ENCODE measurements around the gene DSP.

Gene DSP

GRCh38 chr6:7557652-7558051, 16.2 kb downstream of the DSP start:
- ATAC-seq (ENCODE audit: insufficient read depth, low read depth), result no peak
- H3K79me2 ChIP-seq (ENCODE audit: insufficient read depth, low read length), result no peaks in the 10 kb centered on the region

DNA sequence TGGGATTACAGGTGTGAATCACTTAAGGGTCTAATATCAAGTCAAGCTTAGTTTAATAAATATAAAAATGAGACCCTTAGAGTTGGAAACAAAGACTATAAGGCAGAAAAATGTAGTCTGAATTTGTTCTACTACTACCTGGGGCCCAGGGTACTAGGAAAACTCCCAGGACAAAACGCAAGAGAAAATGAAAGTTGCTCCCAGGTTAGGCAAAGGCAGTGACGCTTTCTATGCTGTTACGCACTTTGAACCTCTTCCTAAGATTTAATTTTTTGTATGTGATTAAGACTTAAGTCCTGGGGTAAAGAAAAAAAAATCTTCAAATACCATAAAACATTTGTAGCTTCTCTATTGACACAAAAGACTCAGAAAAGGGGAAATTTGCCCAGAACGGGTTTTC, 17.3 kb downstream of the DSP start:
- no peak overlapping the region for H3K9ac ChIP-seq (ENCODE audit: low read depth, low read length)
- H3K9me3 ChIP-seq (ENCODE audit: insufficient read depth, low read length, severe bottlenecking), result no peaks in the 10 kb centered on the region
- ATAC-seq (ENCODE audit: insufficient read depth, low read depth) (no peak), DNase-seq (no peak)
- no peak overlapping the region for H2AFZ ChIP-seq (ENCODE audit: low read depth, low read length)
- H4K20me1 ChIP-seq (ENCODE audit: insufficient read depth, low read length), result no peaks in the 10 kb centered on the region
- H3K4me3 ChIP-seq (ENCODE audit: low read depth in 1 of 2, low read length in 2 of 2), result no peak overlapping the region
- H3K79me2 ChIP-seq (ENCODE audit: insufficient read depth, low read length), result no peaks in the 10 kb centered on the region
- no peak overlapping the region for H3K27ac ChIP-seq (ENCODE audit: low read length)
- TF ChIP-seq, protein P1, sequence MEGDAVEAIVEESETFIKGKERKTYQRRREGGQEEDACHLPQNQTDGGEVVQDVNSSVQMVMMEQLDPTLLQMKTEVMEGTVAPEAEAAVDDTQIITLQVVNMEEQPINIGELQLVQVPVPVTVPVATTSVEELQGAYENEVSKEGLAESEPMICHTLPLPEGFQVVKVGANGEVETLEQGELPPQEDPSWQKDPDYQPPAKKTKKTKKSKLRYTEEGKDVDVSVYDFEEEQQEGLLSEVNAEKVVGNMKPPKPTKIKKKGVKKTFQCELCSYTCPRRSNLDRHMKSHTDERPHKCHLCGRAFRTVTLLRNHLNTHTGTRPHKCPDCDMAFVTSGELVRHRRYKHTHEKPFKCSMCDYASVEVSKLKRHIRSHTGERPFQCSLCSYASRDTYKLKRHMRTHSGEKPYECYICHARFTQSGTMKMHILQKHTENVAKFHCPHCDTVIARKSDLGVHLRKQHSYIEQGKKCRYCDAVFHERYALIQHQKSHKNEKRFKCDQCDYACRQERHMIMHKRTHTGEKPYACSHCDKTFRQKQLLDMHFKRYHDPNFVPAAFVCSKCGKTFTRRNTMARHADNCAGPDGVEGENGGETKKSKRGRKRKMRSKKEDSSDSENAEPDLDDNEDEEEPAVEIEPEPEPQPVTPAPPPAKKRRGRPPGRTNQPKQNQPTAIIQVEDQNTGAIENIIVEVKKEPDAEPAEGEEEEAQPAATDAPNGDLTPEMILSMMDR (IDR thresholded peaks at IDR 0.05; ENCODE audit: borderline replicate concordance, extremely low read depth, low read length, poor library complexity, severe bottlenecking), result no peak
- TF ChIP-seq EZH2 (IDR thresholded peaks at IDR 0.05; ENCODE audit: borderline replicate concordance, low read depth, low read length, severe bottlenecking), result no peak
- no peak overlapping the region for H3K4me2 ChIP-seq (ENCODE audit: insufficient read depth, low read length)
- H3K36me3 ChIP-seq (ENCODE audit: insufficient read depth, low read length), result no peaks in the 10 kb centered on the region
- H3K27me3 ChIP-seq (ENCODE audit: insufficient read depth, low read length, poor library complexity), result peaks cover 33% of the 10 kb centered on the region
- no peaks in the 10 kb centered on the region for H3K4me1 ChIP-seq (ENCODE audit: insufficient read depth, low read length)

More at GRCh38 chr6:7557652-7558051, 16.2 kb downstream of the DSP start:
- Histone ChIP-seq H3K9me3 (ENCODE audit: insufficient read depth, low read length, severe bottlenecking) (no peaks in the 10 kb centered on the region), H4K20me1 (ENCODE audit: insufficient read depth, low read length) (no peaks in the 10 kb centered on the region), H3K36me3 (ENCODE audit: insufficient read depth, low read length) (no peaks in the 10 kb centered on the region), H3K4me3 (ENCODE audit: low read depth in 1 of 2, low read length in 2 of 2) (no peak overlapping the region), H3K27me3 (ENCODE audit: insufficient read depth, low read length, poor library complexity) (peaks cover 36% of the 10 kb centered on the region), H3K27ac (ENCODE audit: low read length) (no peak overlapping the region), H3K9ac (ENCODE audit: low read depth, low read length) (no peak overlapping the region), H2AFZ (ENCODE audit: low read depth, low read length) (no peak overlapping the region), H3K4me2 (ENCODE audit: insufficient read depth, low read length) (no peak overlapping the region), H3K4me1 (ENCODE audit: insufficient read depth, low read length) (no peaks in the 10 kb centered on the region)
- DNase-seq, result no peak
- no peak for TF ChIP-seq EZH2 (IDR thresholded peaks at IDR 0.05; ENCODE audit: borderline replicate concordance, low read depth, low read length, severe bottlenecking)
- TF ChIP-seq, protein P1 (IDR thresholded peaks at IDR 0.05; ENCODE audit: borderline replicate concordance, extremely low read depth, low read length, poor library complexity, severe bottlenecking), result no peak

DNA sequence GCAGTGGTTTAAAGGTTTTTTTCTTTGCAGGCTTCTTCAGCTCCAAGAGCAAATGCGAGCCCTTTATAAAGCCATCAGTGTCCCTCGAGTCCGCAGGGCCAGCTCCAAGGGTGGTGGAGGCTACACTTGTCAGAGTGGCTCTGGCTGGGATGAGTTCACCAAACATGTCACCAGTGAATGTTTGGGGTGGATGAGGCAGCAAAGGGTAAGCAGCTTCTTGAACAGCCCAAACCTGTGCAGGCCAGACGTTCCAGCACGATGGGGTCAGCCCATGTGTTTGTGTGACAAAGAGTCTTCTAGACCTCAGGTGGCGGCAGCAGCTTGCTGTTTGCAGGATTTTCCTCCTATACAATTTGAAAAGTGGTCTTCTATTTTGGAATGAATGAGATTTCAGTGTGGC, 17.7 kb downstream of the DSP start:
- TF ChIP-seq, protein P1 (IDR thresholded peaks at IDR 0.05; ENCODE audit: borderline replicate concordance, extremely low read depth, low read length, poor library complexity, severe bottlenecking), result no peak
- H3K4me2 ChIP-seq (ENCODE audit: insufficient read depth, low read length), result no peak overlapping the region
- H3K27ac ChIP-seq (ENCODE audit: low read length), result no peak overlapping the region
- no peak for ATAC-seq (ENCODE audit: insufficient read depth, low read depth)
- H3K79me2 ChIP-seq (ENCODE audit: insufficient read depth, low read length), result no peaks in the 10 kb centered on the region
- H3K36me3 ChIP-seq (ENCODE audit: insufficient read depth, low read length), result no peaks in the 10 kb centered on the region
- no peak for DNase-seq
- no peak overlapping the region for H3K9ac ChIP-seq (ENCODE audit: low read depth, low read length)
- H3K27me3 ChIP-seq (ENCODE audit: insufficient read depth, low read length, poor library complexity), result peaks cover 32% of the 10 kb centered on the region
- no peak overlapping the region for H2AFZ ChIP-seq (ENCODE audit: low read depth, low read length)
- no peaks in the 10 kb centered on the region for H4K20me1 ChIP-seq (ENCODE audit: insufficient read depth, low read length)
- H3K9me3 ChIP-seq (ENCODE audit: insufficient read depth, low read length, severe bottlenecking), result no peaks in the 10 kb centered on the region
- no peak overlapping the region for H3K4me3 ChIP-seq (ENCODE audit: low read depth in 1 of 2, low read length in 2 of 2)
- H3K4me1 ChIP-seq (ENCODE audit: insufficient read depth, low read length), result no peaks in the 10 kb centered on the region

Data from DND-41 (cell line).